HepG2 (cell line): ENCODE measurements around the gene PTPRD. TPM values are rescaled to one million over a fixed set of nuclear protein-coding genes. Genes with fewer than 3 reads are reported as not detected.

Experiments used
- ATAC-seq: fragments of 200-7000 bp; cut with Tn5 transposase; 3 replicates; pipeline ENCODE4 v1.9.1; 2020; ENCODE audit warnings: mild to moderate bottlenecking, moderate library complexity
- BruUV-seq: library from RNA; stranded (reverse); fragments of 400-500 nt; replicated peaks from 2 replicates; lab custom pipeline; 2021; lab: Mats Ljungman, UMichigan
- CTCF ChIA-PET: fragments of 300-600 bp; formaldehyde crosslinking; extraction: SDS; loops from one replicate; lab custom pipeline; 2021; ENCODE audit warnings: low total read pairs, inconsistent platforms, low intra/inter-chr PET ratio; lab: Yijun Ruan, JAX
- POLR2A ChIA-PET: fragments of 350-600 bp; sonication (Branson Sonifier 250); formaldehyde crosslinking; loops from one replicate; lab custom pipeline; 2020; ENCODE audit warnings: antibody characterized with exemption, inconsistent platforms; lab: Yijun Ruan, JAX
- DNase-seq: peaks from one replicate; pipeline ENCODE4 v3.0.0-alpha.2; 2015; ENCODE audit warnings: low spot score
- FAIRE-seq: peaks from 3 replicates; lab custom pipeline; 2011; peaks lifted over from hg19 to GRCh38; lab: Jason Lieb, UNC
- H2AFZ ChIP-seq: one replicate; pipeline ENCODE4 v1.6.1; 2011; ENCODE audit warnings: low read length, inconsistent platforms
- H3K27ac ChIP-seq: fragments of 300-600 bp; 3 replicates; pipeline ENCODE4 v1.8.0; 2011; ENCODE audit warnings: mixed run types, mild to moderate bottlenecking, mixed read lengths, low read length, inconsistent platforms; ENCODE audit not compliant: insufficient read depth; ENCODE audit errors: extremely low read length
- H3K27me3 ChIP-seq, 2 experiments: fragments of 200-600 bp in 1 of 2; 2 replicates in 1 of 2; 3 replicates in 1 of 2; pipeline versions ENCODE4 v1.6.0 to v1.8.0; 2011; ENCODE audit warnings: low read length in 2 of 2, mild to moderate bottlenecking in 2 of 2, moderate library complexity in 2 of 2, inconsistent platforms in 1 of 2; ENCODE audit not compliant: insufficient read depth in 2 of 2, control insufficient read depth in 1 of 2
- H3K36me3 ChIP-seq, 2 experiments: fragments of 200-600 bp in 1 of 2; replicated peaks in 1 of 2; 2 replicates in 1 of 2; 3 replicates in 1 of 2; pipeline versions ENCODE4 v1.5.1 to v1.8.0; 2011; ENCODE audit warnings: low read length in 2 of 2, inconsistent platforms in 1 of 2; ENCODE audit not compliant: insufficient read depth in 2 of 2, control insufficient read depth in 1 of 2
- H3K4me1 ChIP-seq: 2 replicates; pipeline ENCODE4 v1.5.1; 2012; ENCODE audit warnings: low read length, inconsistent platforms; ENCODE audit not compliant: insufficient read depth
- H3K4me2 ChIP-seq: 2 replicates; pipeline ENCODE4 v1.6.0; 2011; ENCODE audit warnings: low read depth, low read length, inconsistent platforms
- H3K4me3 ChIP-seq, 3 experiments: fragments of 200-600 bp in 1 of 3; sonication (generic), shearing (Covaris generic) in 1 of 3; replicated peaks in 1 of 3; 2 replicates each; pipeline ENCODE4 v1.5.1; 2011 to 2016; ENCODE audit warnings: low read length in 3 of 3, inconsistent platforms in 2 of 3, low read depth in 2 of 3, mild to moderate bottlenecking in 2 of 3, control low read depth in 1 of 3, mixed read lengths in 1 of 3; ENCODE audit not compliant: insufficient read depth in 1 of 3
- H3K79me2 ChIP-seq: one replicate; pipeline ENCODE4 v1.6.1; 2011; ENCODE audit warnings: low read length, inconsistent platforms; ENCODE audit not compliant: insufficient read depth
- H3K9ac ChIP-seq: 2 replicates; pipeline ENCODE4 v1.6.0; 2011; ENCODE audit warnings: mild to moderate bottlenecking, low read depth, low read length, inconsistent platforms; ENCODE audit not compliant: insufficient read depth
- H3K9me3 ChIP-seq: 2 replicates; pipeline ENCODE4 v1.5.1; 2012; ENCODE audit warnings: mild to moderate bottlenecking, low read length
- H4K20me1 ChIP-seq: 2 replicates; pipeline ENCODE4 v1.6.0; 2011; ENCODE audit warnings: inconsistent platforms, mild to moderate bottlenecking, low read length, moderate library complexity; ENCODE audit not compliant: insufficient read depth
- HDAC6 ChIP-seq: fragments of 200-600 bp; sonication (generic); IDR thresholded peaks from 2 replicates; pipeline ENCODE4 v1.7.0; 2017; ENCODE audit warnings: mild to moderate bottlenecking, antibody characterized with exemption, low read length, low read depth
- MTA3 ChIP-seq: sonication (generic); formaldehyde crosslinking; IDR thresholded peaks from 2 replicates; pipeline ENCODE4 v1.4.0; 2020; ENCODE audit warnings: missing genetic modification reagents
- TCF7 ChIP-seq: sonication (generic); IDR thresholded peaks from 2 replicates; pipeline ENCODE4 v1.6.1; 2016; ENCODE audit warnings: antibody characterized with exemption, low read depth
- TMF1 ChIP-seq: sonication (generic); formaldehyde crosslinking; IDR thresholded peaks from 2 replicates; pipeline ENCODE4 v1.8.1; 2022; ENCODE audit warnings: low read depth, missing genetic modification reagents
- ZFP41 ChIP-seq: sonication (generic); formaldehyde crosslinking; IDR thresholded peaks from 2 replicates; pipeline ENCODE4 v1.4.0; 2020; ENCODE audit warnings: mild to moderate bottlenecking, missing genetic modification reagents, borderline replicate concordance
- ZMAT3 ChIP-seq: sonication (generic); formaldehyde crosslinking; conservative IDR thresholded peaks from 2 replicates; pipeline ENCODE4 v1.7.0; 2021; ENCODE audit warnings: missing genetic modification reagents
- ZNF83 ChIP-seq: sonication (generic); formaldehyde crosslinking; IDR thresholded peaks from 2 replicates; pipeline ENCODE4 v1.4.0; 2020; ENCODE audit warnings: missing genetic modification reagents, mild to moderate bottlenecking, borderline replicate concordance
- WGBS: methylation state at CpG from one replicate; pipeline ENCODE4 v1.1.6; 2017; ENCODE audit warnings: low lambda C conversion rate; 5-methylcytosine and 5-hydroxymethylcytosine counted together
- in situ Hi-C: cut with HindIII; loops from 2 replicates; pipeline ENCODE4 v1.10.0; 2017; ENCODE audit warnings: low pct_unique_long_range_greater_than_20kb; ENCODE audit not compliant: extremely low pct_ligation_motif_present
- intact Hi-C: fragments of 100-400 bp; cut with micrococcal nuclease; formaldehyde crosslinking; loops from one replicate; pipeline ENCODE4 v1.10.0; 2022; ENCODE audit not compliant: unreplicated experiment
- polyA plus RNA-seq, 8 experiments: library from polyadenylated mRNA; depleted of rRNA in 3 of 8; stranded (reverse) in 7 of 8; unstranded in 1 of 8; fragments of >200 nt; fragmentation: Illumina TruSeq in 4 of 8; extraction: Trizol in 4 of 8; gene quantifications; 2 replicates each; pipeline versions ENCODE4 v1.2.1 to v1.2.3, GENCODE V29; 2011 to 2016; ENCODE audit warnings: low read depth in 4 of 8, missing spikeins in 1 of 8, mixed read lengths in 1 of 8; ENCODE audit not compliant: insufficient read depth in 1 of 8
- total RNA-seq, 5 experiments: library from RNA; depleted of rRNA; stranded (reverse); fragments of >200 nt; fragmentation: Illumina TruSeq; extraction: Trizol; gene quantifications; 2 replicates each; pipeline ENCODE4 v1.2.3, GENCODE V29; 2016; ENCODE audit warnings: low read depth in 1 of 5
- TF ChIP-seq, protein P1 (sequence below): sonication (generic); formaldehyde crosslinking; conservative IDR thresholded peaks from 2 replicates; pipeline ENCODE4 v1.5.0; 2020; ENCODE audit warnings: missing genetic modification reagents
- TF ChIP-seq, protein P2 (sequence below): sonication (generic); formaldehyde crosslinking; IDR thresholded peaks from 2 replicates; pipeline ENCODE4 v1.9.0; 2022; ENCODE audit warnings: missing genetic modification reagents, mild to moderate bottlenecking, borderline replicate concordance
- TF ChIP-seq, protein P3 (sequence below): IDR thresholded peaks from 2 replicates; pipeline ENCODE4 v1.6.1; 2012; ENCODE audit warnings: inconsistent platforms

The PTPRD gene
- total and polyA plus RNA-seq, 2 of the 13 experiments (the other 11 are each of a cell fraction or from before 2014, with no cell fraction given) = 0.05 TPM; not detected in 1

DNA sequence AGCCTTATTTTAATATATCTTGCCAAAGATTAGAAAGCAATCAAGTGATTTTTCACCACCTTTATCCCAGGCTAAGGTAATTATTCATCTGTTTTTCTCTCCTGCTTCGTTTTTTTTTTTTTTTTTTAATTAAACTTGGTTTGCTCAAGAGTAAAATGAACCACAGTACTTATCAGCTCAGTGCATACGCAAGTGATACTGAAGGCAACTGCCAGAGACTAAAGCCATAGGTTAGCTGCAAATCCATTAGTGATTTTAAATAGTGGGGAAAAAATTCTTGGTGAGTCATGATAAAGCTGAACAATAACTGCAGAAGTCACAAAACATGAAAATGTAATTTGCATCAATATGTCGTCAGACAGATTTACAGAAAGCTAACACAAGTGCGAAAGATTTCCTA, 829.1 kb downstream of the PTPRD start:
- H4K20me1 ChIP-seq = no peaks in the 10 kb centered on the region
- H3K27ac ChIP-seq = no peak overlapping the region
- ChIA-PET CTCF (no interaction called here), POLR2A (no interaction called here)
- H3K4me2 ChIP-seq = no peak overlapping the region
- in situ Hi-C loops (no loop called here), intact Hi-C loops (no loop called here)
- no peaks in the 10 kb centered on the region for H3K36me3 ChIP-seq
- TF ChIP-seq HDAC6 (no peak), ZFP41 (CRISPR knock-in tag) (no peak), ZNF83 (CRISPR knock-in tag) (no peak), MTA3 (CRISPR knock-in tag) (no peak), ZMAT3 (CRISPR knock-in tag) (no peak)
- TF ChIP-seq, protein P1, sequence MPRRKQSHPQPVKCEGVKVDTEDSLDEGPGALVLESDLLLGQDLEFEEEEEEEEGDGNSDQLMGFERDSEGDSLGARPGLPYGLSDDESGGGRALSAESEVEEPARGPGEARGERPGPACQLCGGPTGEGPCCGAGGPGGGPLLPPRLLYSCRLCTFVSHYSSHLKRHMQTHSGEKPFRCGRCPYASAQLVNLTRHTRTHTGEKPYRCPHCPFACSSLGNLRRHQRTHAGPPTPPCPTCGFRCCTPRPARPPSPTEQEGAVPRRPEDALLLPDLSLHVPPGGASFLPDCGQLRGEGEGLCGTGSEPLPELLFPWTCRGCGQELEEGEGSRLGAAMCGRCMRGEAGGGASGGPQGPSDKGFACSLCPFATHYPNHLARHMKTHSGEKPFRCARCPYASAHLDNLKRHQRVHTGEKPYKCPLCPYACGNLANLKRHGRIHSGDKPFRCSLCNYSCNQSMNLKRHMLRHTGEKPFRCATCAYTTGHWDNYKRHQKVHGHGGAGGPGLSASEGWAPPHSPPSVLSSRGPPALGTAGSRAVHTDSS (CRISPR knock-in tag) = no peak
- H3K4me3 ChIP-seq = no peak overlapping the region
- DNase-seq (no peak), ATAC-seq (no peak), FAIRE-seq (no peak)
- no peak overlapping the region for H3K9ac ChIP-seq
- H2AFZ ChIP-seq = no peak overlapping the region
- WGBS = 45% methylated on average over 4 of the region's 4 CpGs
- H3K79me2 ChIP-seq = no peaks in the 10 kb centered on the region
- no peaks in the 10 kb centered on the region for H3K27me3 ChIP-seq
- no peaks in the 10 kb centered on the region for H3K4me1 ChIP-seq
- no peaks in the 10 kb centered on the region for H3K9me3 ChIP-seq
- no TSS peak for BruUV-seq

- BruUV-seq = no TSS peak
- WGBS = 0% methylated on average over 2 of the region's 2 CpGs
- POLR2A ChIA-PET = no interaction called here
These were observed 829.6 kb downstream of the PTPRD start for GRCh38 chr9:9783211-9783610.

More at GRCh38 chr9:9783211-9783610, 829.6 kb downstream of the PTPRD start:
- CTCF ChIA-PET = no interaction called here
- Histone ChIP-seq H3K27me3 (no peaks in the 10 kb centered on the region), H3K36me3 (no peaks in the 10 kb centered on the region), H3K79me2 (no peaks in the 10 kb centered on the region), H3K27ac (no peak overlapping the region), H4K20me1 (no peaks in the 10 kb centered on the region), H3K9me3 (no peaks in the 10 kb centered on the region), H3K4me2 (no peak overlapping the region), H3K4me1 (no peaks in the 10 kb centered on the region), H2AFZ (no peak overlapping the region)
- DNase-seq = no peak
- intact Hi-C loops = no loop called here
- no peak for ATAC-seq
- FAIRE-seq = no peak
- TF ChIP-seq, protein P2, sequence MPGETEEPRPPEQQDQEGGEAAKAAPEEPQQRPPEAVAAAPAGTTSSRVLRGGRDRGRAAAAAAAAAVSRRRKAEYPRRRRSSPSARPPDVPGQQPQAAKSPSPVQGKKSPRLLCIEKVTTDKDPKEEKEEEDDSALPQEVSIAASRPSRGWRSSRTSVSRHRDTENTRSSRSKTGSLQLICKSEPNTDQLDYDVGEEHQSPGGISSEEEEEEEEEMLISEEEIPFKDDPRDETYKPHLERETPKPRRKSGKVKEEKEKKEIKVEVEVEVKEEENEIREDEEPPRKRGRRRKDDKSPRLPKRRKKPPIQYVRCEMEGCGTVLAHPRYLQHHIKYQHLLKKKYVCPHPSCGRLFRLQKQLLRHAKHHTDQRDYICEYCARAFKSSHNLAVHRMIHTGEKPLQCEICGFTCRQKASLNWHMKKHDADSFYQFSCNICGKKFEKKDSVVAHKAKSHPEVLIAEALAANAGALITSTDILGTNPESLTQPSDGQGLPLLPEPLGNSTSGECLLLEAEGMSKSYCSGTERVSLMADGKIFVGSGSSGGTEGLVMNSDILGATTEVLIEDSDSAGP (CRISPR knock-in tag) = no peak
- TF ChIP-seq TCF7 = no peak
- TF ChIP-seq, protein P3, sequence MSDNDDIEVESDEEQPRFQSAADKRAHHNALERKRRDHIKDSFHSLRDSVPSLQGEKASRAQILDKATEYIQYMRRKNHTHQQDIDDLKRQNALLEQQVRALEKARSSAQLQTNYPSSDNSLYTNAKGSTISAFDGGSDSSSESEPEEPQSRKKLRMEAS = no peak
- no peak for TF ChIP-seq TMF1 (CRISPR knock-in tag)
- TF ChIP-seq, all 625 proteins: peak for 0
- Histone ChIP-seq H3K9ac (no peak overlapping the region), H3K4me3 (no peak overlapping the region)
- in situ Hi-C loops = no loop called here
